ENCODE measurements around the gene ETV6. TPM values are rescaled to one million over a fixed set of nuclear protein-coding genes. Genes with fewer than 3 reads are reported as not detected.

ETV6 gene
- total RNA-seq, 2 experiments from 2014 or later: 55.3 to 57.5 TPM

DNA sequence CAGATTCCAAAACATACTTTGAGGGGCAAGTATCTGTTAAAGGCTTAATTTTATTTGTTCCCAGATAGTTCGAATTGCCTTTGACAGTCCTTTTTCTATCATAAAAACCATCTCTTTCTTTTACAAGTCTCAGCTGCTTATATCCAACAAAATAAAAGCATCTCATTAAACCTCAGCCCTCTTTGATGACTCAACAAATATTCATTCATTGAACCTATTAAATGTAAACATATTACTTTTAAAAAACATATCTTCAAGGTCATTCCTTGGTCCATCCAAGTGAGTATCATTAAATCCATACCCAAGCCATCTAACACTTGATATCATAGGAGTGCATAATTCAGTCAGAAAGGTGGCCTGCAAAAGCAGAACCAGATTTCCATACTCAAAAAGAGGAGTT is 266.6 kb downstream of the ETV6 start:
- H3K9me3 Mint-ChIP-seq: peaks cover 10% of the 10 kb centered on the region
- no peak for DNase-seq
- peaks cover 5% of the 10 kb centered on the region for H3K4me1 Mint-ChIP-seq (ENCODE audit: low read depth)
- H3K27ac Mint-ChIP-seq: no peak overlapping the region
- CTCF ChIA-PET: no interaction called here
- intact Hi-C loops (cut with micrococcal nuclease): no loop called here
- no peak overlapping the region for H3K4me3 Mint-ChIP-seq
- POLR2A ChIA-PET: interaction anchor here (0.6 kb wide), 1 partner anchor 232 kb away, joined by 4 read pairs; no protein-coding TSS in a partner anchor
- H3K36me3 Mint-ChIP-seq: peaks cover 6% of the 10 kb centered on the region
- H3K27me3 Mint-ChIP-seq: no peaks in the 10 kb centered on the region

DNA sequence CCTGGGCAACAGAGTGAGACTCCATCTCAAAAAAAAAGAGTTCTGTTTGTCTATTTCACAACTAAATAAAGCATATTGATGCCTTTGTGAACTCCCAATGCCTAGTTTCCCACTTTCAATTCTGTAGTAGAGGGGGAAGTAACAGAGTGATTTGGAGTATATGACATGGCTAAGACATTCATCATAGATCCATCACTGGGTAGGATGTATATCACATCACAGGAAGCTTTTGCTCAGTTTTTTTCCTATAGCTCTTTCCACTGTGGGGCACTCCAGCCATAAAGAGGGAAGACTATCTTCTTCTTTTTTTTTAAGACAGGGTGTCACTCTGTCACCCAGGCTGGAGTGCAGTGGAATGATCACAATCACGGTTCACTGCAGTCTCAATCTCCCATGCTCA is 267.3 kb downstream of the ETV6 start:
- CTCF ChIA-PET: interaction anchor here (0.6 to 1.0 kb wide), 2 partner anchors 62 to 116 kb away, joined by 3 read pairs; no protein-coding TSS in a partner anchor
- POLR2A ChIA-PET: interaction anchor here (0.6 kb wide), 1 partner anchor 232 kb away, joined by 4 read pairs; no protein-coding TSS in a partner anchor
- Mint-ChIP-seq H3K36me3 (peaks cover 4% of the 10 kb centered on the region), H3K9me3 (peaks cover 8% of the 10 kb centered on the region), H3K4me1 (ENCODE audit: low read depth) (peaks cover 5% of the 10 kb centered on the region), H3K27ac (no peak overlapping the region), H3K4me3 (no peak overlapping the region), H3K27me3 (no peaks in the 10 kb centered on the region)
- intact Hi-C loops (cut with micrococcal nuclease): no loop called here
- DNase-seq: no peak

- no peak overlapping the region for H3K4me3 Mint-ChIP-seq
- no peak overlapping the region for H3K27ac Mint-ChIP-seq
- H3K4me1 Mint-ChIP-seq (ENCODE audit: low read depth): peaks cover 8% of the 10 kb centered on the region
- no peaks in the 10 kb centered on the region for H3K27me3 Mint-ChIP-seq
- peaks cover 2% of the 10 kb centered on the region for H3K36me3 Mint-ChIP-seq
- H3K9me3 Mint-ChIP-seq: peaks cover 2% of the 10 kb centered on the region
- intact Hi-C loops (cut with micrococcal nuclease): no loop called here
- CTCF ChIA-PET: no interaction called here
- POLR2A ChIA-PET: no interaction called here
- DNase-seq: no peak
Measured at GRCh38 chr12:11917501-11917900, 268.0 kb downstream of the ETV6 start.

DNA sequence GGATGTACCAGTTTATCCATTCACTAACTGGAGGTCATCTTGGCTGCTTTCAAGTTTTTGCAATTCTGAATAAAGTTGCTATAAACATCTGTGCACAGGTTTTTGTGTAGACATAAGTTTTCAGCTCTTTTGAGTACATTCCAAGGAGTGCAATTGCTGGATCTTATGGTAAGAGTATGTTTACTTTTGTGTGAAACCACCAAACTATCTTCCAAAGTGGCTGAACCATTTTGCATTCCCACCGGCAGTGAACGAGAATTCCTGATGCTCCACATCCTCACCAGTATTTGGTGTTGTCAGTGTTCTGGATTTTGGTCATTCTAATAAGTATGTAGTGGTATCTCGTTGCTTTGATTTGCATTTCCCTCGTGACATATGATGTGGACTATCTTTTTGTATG is 270.8 kb downstream of the ETV6 start:
- Mint-ChIP-seq H3K4me1 (ENCODE audit: low read depth) (peaks cover 17% of the 10 kb centered on the region), H3K4me3 (no peak overlapping the region), H3K36me3 (no peaks in the 10 kb centered on the region), H3K27ac (no peak overlapping the region), H3K9me3 (no peaks in the 10 kb centered on the region), H3K27me3 (peaks cover 1% of the 10 kb centered on the region)
- ChIA-PET POLR2A (no interaction called here), CTCF (interaction anchor here (0.9 kb wide), 1 partner anchor 114 kb away, joined by 3 read pairs; no protein-coding TSS in a partner anchor)
- no peak for DNase-seq
- intact Hi-C loops (cut with micrococcal nuclease): no loop called here

DNA sequence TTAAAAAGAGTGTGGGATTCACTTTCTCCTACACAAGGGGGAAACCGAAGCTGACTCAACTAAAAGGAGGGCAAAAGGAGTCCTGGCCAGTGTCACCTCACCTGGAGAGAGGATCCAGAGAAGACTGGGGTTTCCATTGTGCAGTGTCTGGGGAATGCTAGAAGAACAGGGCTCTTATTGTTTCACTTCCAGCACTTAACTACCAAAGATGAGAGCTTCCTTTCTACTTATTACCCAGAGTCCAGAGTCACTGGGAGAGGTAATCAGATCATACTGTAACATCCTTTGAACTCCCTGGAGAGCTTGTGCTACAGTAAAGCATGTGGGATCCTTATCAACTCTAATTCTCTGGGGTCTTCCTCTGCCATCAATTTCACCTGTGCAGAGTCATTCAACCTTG is 272.9 kb downstream of the ETV6 start:
- H3K27me3 Mint-ChIP-seq: peaks cover 1% of the 10 kb centered on the region
- ChIA-PET POLR2A (no interaction called here), CTCF (interaction anchor here (0.6 kb wide), 1 partner anchor 321 kb away, joined by 3 read pairs; no protein-coding TSS in a partner anchor)
- no peak overlapping the region for H3K4me3 Mint-ChIP-seq
- intact Hi-C loops (cut with micrococcal nuclease): no loop called here
- DNase-seq: no peak
- H3K4me1 Mint-ChIP-seq (ENCODE audit: low read depth): peaks cover 12% of the 10 kb centered on the region
- H3K9me3 Mint-ChIP-seq: no peaks in the 10 kb centered on the region
- H3K36me3 Mint-ChIP-seq: no peaks in the 10 kb centered on the region
- H3K27ac Mint-ChIP-seq: peak overlapping the region; percentile 40

DNA sequence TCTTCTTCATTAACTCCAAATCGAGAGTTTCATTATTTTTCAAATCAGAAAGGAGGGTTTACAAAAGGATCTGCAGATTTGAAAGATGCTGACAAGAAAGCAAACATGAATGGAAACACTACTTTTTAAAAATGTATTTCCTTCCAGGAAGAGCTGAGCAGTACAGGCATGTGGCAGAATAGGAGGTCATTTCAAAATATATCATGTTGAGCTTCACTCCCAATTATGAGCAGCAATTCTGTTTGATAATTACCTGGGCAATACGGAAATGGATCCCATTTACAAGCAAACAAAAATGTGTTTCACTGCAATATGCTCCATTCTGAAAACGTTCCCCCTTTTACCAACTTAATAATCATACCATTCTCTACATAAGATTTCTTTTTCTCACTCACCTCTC is 273.6 kb downstream of the ETV6 start:
- DNase-seq: no peak
- Mint-ChIP-seq H3K4me1 (ENCODE audit: low read depth) (peaks cover 12% of the 10 kb centered on the region), H3K36me3 (no peaks in the 10 kb centered on the region), H3K4me3 (no peak overlapping the region), H3K9me3 (no peaks in the 10 kb centered on the region), H3K27me3 (peaks cover 1% of the 10 kb centered on the region), H3K27ac (peak overlapping the region; percentile 40)
- CTCF ChIA-PET: interaction anchor here (0.6 kb wide), 1 partner anchor 320 kb away, joined by 3 read pairs; no protein-coding TSS in a partner anchor
- POLR2A ChIA-PET: no interaction called here
- intact Hi-C loops (cut with micrococcal nuclease): no loop called here

GRCh38 chr12:11927286-11927935 is 277.9 kb downstream of the ETV6 start:
- Mint-ChIP-seq H3K36me3 (no peaks in the 10 kb centered on the region), H3K4me3 (no peak overlapping the region), H3K27ac (no peak overlapping the region), H3K4me1 (ENCODE audit: low read depth) (peaks cover 14% of the 10 kb centered on the region), H3K9me3 (no peaks in the 10 kb centered on the region), H3K27me3 (peaks cover 1% of the 10 kb centered on the region)
- intact Hi-C loops (cut with micrococcal nuclease): no loop called here
- no peak for DNase-seq
- CTCF ChIA-PET: no interaction called here
- POLR2A ChIA-PET: no interaction called here

DNA sequence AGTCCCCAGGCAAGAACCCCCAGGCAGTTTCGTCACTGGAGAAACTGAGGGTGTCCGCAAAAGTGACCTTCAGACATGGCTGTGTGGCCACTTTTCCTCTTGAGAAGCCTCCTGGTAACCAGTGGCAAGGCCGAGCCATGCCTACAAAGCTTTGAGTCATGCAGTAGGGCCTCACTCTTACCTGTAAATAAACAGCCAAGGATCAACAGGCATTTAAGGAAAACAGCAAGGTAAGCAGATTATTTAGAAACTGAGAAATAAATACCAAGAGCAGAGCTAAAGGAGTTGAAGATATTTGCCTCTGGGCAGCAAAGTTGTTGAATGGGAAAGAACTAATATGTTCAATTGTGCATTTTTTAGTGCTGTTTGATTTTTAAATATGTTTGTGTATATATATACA is 280.2 kb downstream of the ETV6 start:
- peaks cover 3% of the 10 kb centered on the region for H3K4me1 Mint-ChIP-seq (ENCODE audit: low read depth)
- no peaks in the 10 kb centered on the region for H3K9me3 Mint-ChIP-seq
- no peak for DNase-seq
- ChIA-PET CTCF (no interaction called here), POLR2A (no interaction called here)
- no peak overlapping the region for H3K4me3 Mint-ChIP-seq
- H3K27ac Mint-ChIP-seq: no peak overlapping the region
- H3K27me3 Mint-ChIP-seq: peaks cover 1% of the 10 kb centered on the region
- H3K36me3 Mint-ChIP-seq: no peaks in the 10 kb centered on the region
- intact Hi-C loops (cut with micrococcal nuclease): no loop called here

- H3K27ac Mint-ChIP-seq: no peak overlapping the region
- no peaks in the 10 kb centered on the region for H3K27me3 Mint-ChIP-seq
- no peak for DNase-seq
- ChIA-PET CTCF (no interaction called here), POLR2A (no interaction called here)
- no peak overlapping the region for H3K4me3 Mint-ChIP-seq
- intact Hi-C loops (cut with micrococcal nuclease): no loop called here
- peaks cover 6% of the 10 kb centered on the region for H3K4me1 Mint-ChIP-seq (ENCODE audit: low read depth)
- peaks cover 3% of the 10 kb centered on the region for H3K9me3 Mint-ChIP-seq
- no peaks in the 10 kb centered on the region for H3K36me3 Mint-ChIP-seq
Measured at GRCh38 chr12:11939223-11939622, 289.7 kb downstream of the ETV6 start.

- ChIA-PET POLR2A (interaction anchor here (1.3 kb wide), 1 partner anchor 16 kb away, joined by 3 read pairs; no protein-coding TSS in a partner anchor), CTCF (interaction anchor here (0.7 to 1.0 kb wide), 2 partner anchors 54 to 198 kb away, joined by 3 read pairs; no protein-coding TSS in a partner anchor)
- H3K36me3 Mint-ChIP-seq: no peaks in the 10 kb centered on the region
Measured at GRCh38 chr12:11941606-11942337, 292.3 kb downstream of the ETV6 start.

DNA sequence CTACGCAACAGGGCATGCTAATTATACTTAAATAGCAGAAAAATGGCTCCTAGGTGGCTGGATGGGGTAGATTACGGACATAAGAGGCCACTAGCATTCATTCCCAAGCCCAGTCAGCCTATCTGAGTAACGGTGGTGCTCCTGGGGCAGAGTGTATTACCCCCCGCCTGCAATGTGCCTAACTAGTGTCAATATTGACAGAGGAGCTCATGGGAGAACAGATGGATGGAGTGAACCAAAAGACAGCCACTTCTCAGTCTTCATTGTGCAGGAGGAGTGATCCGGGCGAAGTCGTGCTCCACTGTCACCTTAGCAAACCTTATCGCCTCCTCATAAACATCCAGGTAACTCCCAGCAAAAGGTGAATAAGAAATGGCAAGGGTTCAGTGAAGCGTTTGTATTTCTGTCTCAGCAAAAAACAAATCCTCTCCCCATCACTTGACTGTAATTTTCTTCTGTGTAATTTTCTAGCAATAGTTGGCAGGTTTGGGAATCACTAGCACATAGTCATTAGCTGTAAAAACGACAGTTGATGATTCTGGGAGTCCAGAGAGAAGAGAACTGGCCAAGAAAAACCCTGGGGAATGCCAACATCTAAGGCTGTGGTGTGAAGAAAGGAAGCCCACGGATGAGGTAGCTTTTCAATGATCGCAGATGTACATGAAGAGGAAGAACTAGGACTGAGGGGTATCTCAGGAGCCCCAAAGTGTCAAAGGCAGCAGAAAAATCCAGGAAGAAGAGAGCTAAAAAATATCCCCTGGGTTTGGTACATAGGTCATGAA is 294.6 kb downstream of the ETV6 start:
- POLR2A ChIA-PET: no interaction called here

More at GRCh38 chr12:11941606-11942337, 292.3 kb downstream of the ETV6 start:
- DNase-seq: no peak
- no peak overlapping the region for H3K4me3 Mint-ChIP-seq
- H3K27me3 Mint-ChIP-seq: no peaks in the 10 kb centered on the region
- peaks cover 3% of the 10 kb centered on the region for H3K9me3 Mint-ChIP-seq
- peaks cover 6% of the 10 kb centered on the region for H3K4me1 Mint-ChIP-seq (ENCODE audit: low read depth)
- intact Hi-C loops (cut with micrococcal nuclease): no loop called here
- H3K27ac Mint-ChIP-seq: no peak overlapping the region

More for the DNA sequence above, 294.6 kb downstream of the ETV6 start:
- Mint-ChIP-seq H3K4me3 (no peak overlapping the region), H3K36me3 (no peaks in the 10 kb centered on the region), H3K27ac (no peak overlapping the region), H3K9me3 (peaks cover 3% of the 10 kb centered on the region), H3K27me3 (no peaks in the 10 kb centered on the region), H3K4me1 (ENCODE audit: low read depth) (peaks cover 9% of the 10 kb centered on the region)
- CTCF ChIA-PET: interaction anchor here (0.6 kb wide), 1 partner anchor 166 kb away, joined by 3 read pairs; no protein-coding TSS in a partner anchor
- no peak for DNase-seq
- intact Hi-C loops (cut with micrococcal nuclease): no loop called here
